Measurements from ENCODE around the gene TMED10. TPM values are rescaled to one million over a fixed set of nuclear protein-coding genes. Genes with fewer than 3 reads are reported as not detected.

TMED10 gene
- total and polyA plus RNA-seq, 2 donors from 2014 or later = 222 to 401 TPM

- Histone ChIP-seq H3K27ac (ENCODE audit: low read depth in 2 of 2, low read length in 2 of 2) (no peak overlapping the region), H3K27me3 (ENCODE audit: control insufficient read depth, insufficient read depth, low read length) (no peaks in the 10 kb centered on the region), H3K9me3 (ENCODE audit: control insufficient read depth in 2 of 3, insufficient read depth in 1 of 3, low read length in 3 of 3) (no peaks in the 10 kb centered on the region), H3K36me3 (ENCODE audit: control insufficient read depth in 2 of 3, insufficient read depth in 3 of 3, low read length in 3 of 3) (no peaks in the 10 kb centered on the region), H3K4me3 (ENCODE audit: low read length in 3 of 3) (no peak overlapping the region), H3K9ac (ENCODE audit: low read length in 3 of 3) (no peak overlapping the region), H3K4me1 (ENCODE audit: control insufficient read depth in 2 of 3, insufficient read depth in 2 of 3, low read depth in 1 of 3, low read length in 3 of 3) (no peaks in the 10 kb centered on the region)
- intact Hi-C loops (cut with DNase I) = no loop called here
- no peak for DNase-seq
- TF ChIP-seq CTCF (IDR thresholded peaks at IDR 0.05; ENCODE audit: borderline replicate concordance, extremely low read depth, insufficient read depth) = no peak
- FAIRE-seq = no peak
These were observed 29.2 kb upstream of the TMED10 start for GRCh38 chr14:75205591-75205990.

- H3K9me3 ChIP-seq (ENCODE audit: control insufficient read depth in 2 of 3, insufficient read depth in 1 of 3, low read length in 3 of 3) = no peaks in the 10 kb centered on the region
- H3K9ac ChIP-seq (ENCODE audit: low read length in 3 of 3) = no peak overlapping the region
- no peak overlapping the region for H3K27ac ChIP-seq (ENCODE audit: low read depth in 2 of 2, low read length in 2 of 2)
- intact Hi-C loops (cut with DNase I) = no loop called here
- H3K4me1 ChIP-seq (ENCODE audit: control insufficient read depth in 2 of 3, insufficient read depth in 2 of 3, low read depth in 1 of 3, low read length in 3 of 3) = peaks cover 0 to 2% (median 1%) of the 10 kb centered on the region in 3 donors
- no peak overlapping the region for H3K4me3 ChIP-seq (ENCODE audit: low read length in 3 of 3)
- DNase-seq = no peak
- no peaks in the 10 kb centered on the region for H3K27me3 ChIP-seq (ENCODE audit: control insufficient read depth, insufficient read depth, low read length)
- TF ChIP-seq CTCF (IDR thresholded peaks at IDR 0.05; ENCODE audit: borderline replicate concordance, extremely low read depth, insufficient read depth) = no peak
- no peaks in the 10 kb centered on the region for H3K36me3 ChIP-seq (ENCODE audit: control insufficient read depth in 2 of 3, insufficient read depth in 3 of 3, low read length in 3 of 3)
- FAIRE-seq = no peak
These were observed 27.7 kb upstream of the TMED10 start for GRCh38 chr14:75204116-75204515.

- DNase-seq = no peak
- Histone ChIP-seq H3K27ac (ENCODE audit: low read depth in 2 of 2, low read length in 2 of 2) (no peak overlapping the region), H3K9me3 (ENCODE audit: control insufficient read depth in 2 of 3, insufficient read depth in 1 of 3, low read length in 3 of 3) (no peaks in the 10 kb centered on the region), H3K27me3 (ENCODE audit: control insufficient read depth, insufficient read depth, low read length) (no peaks in the 10 kb centered on the region), H3K9ac (ENCODE audit: low read length in 3 of 3) (no peak overlapping the region), H3K4me1 (ENCODE audit: control insufficient read depth in 2 of 3, insufficient read depth in 2 of 3, low read depth in 1 of 3, low read length in 3 of 3) (peaks cover 0 to 10% (median 4%) of the 10 kb centered on the region in 3 donors), H3K36me3 (ENCODE audit: control insufficient read depth in 2 of 3, insufficient read depth in 3 of 3, low read length in 3 of 3) (no peaks in the 10 kb centered on the region), H3K4me3 (ENCODE audit: low read length in 3 of 3) (no peak overlapping the region)
- intact Hi-C loops (cut with DNase I) = no loop called here
- FAIRE-seq = no peak
- TF ChIP-seq CTCF (IDR thresholded peaks at IDR 0.05; ENCODE audit: borderline replicate concordance, extremely low read depth, insufficient read depth) = no peak
These were observed 26.2 kb upstream of the TMED10 start for GRCh38 chr14:75202657-75203056.

GRCh38 chr14:75201087-75201486 is 24.7 kb upstream of the TMED10 start:
- Histone ChIP-seq H3K27ac (ENCODE audit: low read depth in 2 of 2, low read length in 2 of 2) (peak overlapping the region; percentile 33 to 76), H3K4me3 (ENCODE audit: low read length in 3 of 3) (no peak overlapping the region), H3K27me3 (ENCODE audit: control insufficient read depth, insufficient read depth, low read length) (no peaks in the 10 kb centered on the region), H3K9me3 (ENCODE audit: control insufficient read depth in 2 of 3, insufficient read depth in 1 of 3, low read length in 3 of 3) (no peaks in the 10 kb centered on the region), H3K9ac (ENCODE audit: low read length in 3 of 3) (no peak overlapping the region), H3K4me1 (ENCODE audit: control insufficient read depth in 2 of 3, insufficient read depth in 2 of 3, low read depth in 1 of 3, low read length in 3 of 3) (peaks cover 0 to 10% (median 4%) of the 10 kb centered on the region in 3 donors), H3K36me3 (ENCODE audit: control insufficient read depth in 2 of 3, insufficient read depth in 3 of 3, low read length in 3 of 3) (no peaks in the 10 kb centered on the region)
- no peak for FAIRE-seq
- no peak for TF ChIP-seq CTCF (IDR thresholded peaks at IDR 0.05; ENCODE audit: borderline replicate concordance, extremely low read depth, insufficient read depth)
- no peak for DNase-seq
- intact Hi-C loops (cut with DNase I) = no loop called here

All from kidney (tissue), 14 donors.